HCT116 (cell line): ENCODE data around the gene KCNK5. TPM values are rescaled to one million over a fixed set of nuclear protein-coding genes. Genes with fewer than 3 reads are reported as not detected.

Experiments
- ATAC-seq: fragments of 200-7000 bp; cut with Tn5 transposase; 2 replicates; pipeline ENCODE4 v1.9.1; 2020; ENCODE audit warnings: mild to moderate bottlenecking, moderate library complexity
- BruUV-seq: library from RNA; stranded (reverse); fragments of 400-500 nt; replicated peaks from 2 replicates; lab custom pipeline; 2021; lab: Mats Ljungman, UMichigan
- CTCF ChIA-PET: fragments of 300-600 bp; sonication (Branson Sonifier 250); formaldehyde crosslinking; loops from one replicate; lab custom pipeline; 2021; ENCODE audit warnings: antibody characterized with exemption; lab: Charles Lee
- POLR2A ChIA-PET: fragments of 300-600, 350-600 bp; sonication (Branson Sonifier 250); formaldehyde crosslinking; loops from one replicate; lab custom pipeline; 2021; ENCODE audit warnings: antibody characterized with exemption; lab: Charles Lee
- RAD21 ChIA-PET, 2 experiments: fragments of 300-600 bp; sonication (Branson Sonifier 250); formaldehyde crosslinking; loops; one replicate each; lab custom pipeline; 2023; ENCODE audit warnings: low total read pairs in 2 of 2; ENCODE audit not compliant: uncharacterized antibody in 2 of 2, unreplicated experiment in 2 of 2, low non-redundant PET in 1 of 2; lab: Charles Lee
- DNase-seq: peaks from one replicate; pipeline ENCODE4 v3.0.0-alpha.2; 2010; ENCODE audit warnings: low read depth, low spot score
- H2AFZ ChIP-seq: fragments of 200-600 bp; shearing (Covaris generic), sonication (generic); 2 replicates; pipeline ENCODE4 v1.6.1; 2017; ENCODE audit warnings: low read depth, mixed run types, mixed read lengths, antibody characterized with exemption, low read length; ENCODE audit not compliant: poor library complexity, severe bottlenecking
- H3K27ac ChIP-seq: 2 replicates; pipeline ENCODE4 v1.5.1; 2012; ENCODE audit warnings: low read depth, low read length
- H3K27me3 ChIP-seq: fragments of 200-600 bp; sonication (generic); 2 replicates; pipeline ENCODE4 v1.6.1; 2016; ENCODE audit warnings: mixed run types, low read length, mixed read lengths; ENCODE audit not compliant: insufficient read depth
- H3K36me3 ChIP-seq, 2 experiments: fragments of 200-500 bp in 1 of 2; fragments of 200-600 bp in 1 of 2; sonication (Bioruptor generic) in 1 of 2; sonication (generic) in 1 of 2; 2 replicates each; pipeline versions ENCODE4 v1.5.1 to v1.6.1; 2014 to 2016; ENCODE audit warnings: low read length in 2 of 2, inconsistent platforms in 1 of 2, mixed read lengths in 1 of 2, mixed run types in 1 of 2; ENCODE audit not compliant: insufficient read depth in 2 of 2, control insufficient read depth in 1 of 2
- H3K4me1 ChIP-seq, 2 experiments: fragments of 200-600 bp in 1 of 2; sonication (generic) in 1 of 2; 2 replicates each; pipeline versions ENCODE4 v1.5.1 to v1.6.1; 2012 to 2017; ENCODE audit warnings: low read length in 2 of 2, inconsistent platforms in 1 of 2, mild to moderate bottlenecking in 1 of 2, mixed read lengths in 1 of 2, mixed run types in 1 of 2, moderate library complexity in 1 of 2; ENCODE audit not compliant: insufficient read depth in 2 of 2, control insufficient read depth in 1 of 2
- H3K4me2 ChIP-seq: fragments of 200-600 bp; sonication (generic); 2 replicates; pipeline ENCODE4 v1.6.1; 2017; ENCODE audit warnings: mixed run types, low read length, mixed read lengths
- H3K4me3 ChIP-seq, 2 experiments: fragments of 200-600 bp in 1 of 2; sonication (generic) in 1 of 2; replicated peaks in 1 of 2; 2 replicates each; pipeline ENCODE4 v1.5.1; 2011 to 2016; ENCODE audit warnings: low read length in 2 of 2, control low read depth in 1 of 2, low read depth in 1 of 2, mild to moderate bottlenecking in 1 of 2, mixed read lengths in 1 of 2, mixed run types in 1 of 2
- H3K79me2 ChIP-seq: fragments of 200-600 bp; sonication (generic); 2 replicates; pipeline ENCODE4 v1.6.1; 2017; ENCODE audit warnings: mild to moderate bottlenecking, mixed run types, low read length, moderate library complexity, mixed read lengths; ENCODE audit not compliant: insufficient read depth
- H3K9ac ChIP-seq: fragments of 200-600 bp; sonication (generic); 2 replicates; pipeline ENCODE4 v1.6.1; 2016; ENCODE audit warnings: low read length, mixed read lengths
- H3K9me2 ChIP-seq: fragments of 200-600 bp; sonication (generic), shearing (Covaris generic); 2 replicates; pipeline ENCODE4 v1.6.1; 2017; ENCODE audit warnings: mixed run types, mild to moderate bottlenecking, moderate library complexity; ENCODE audit not compliant: insufficient read depth
- H3K9me3 ChIP-seq, 2 experiments: fragments of 200-500 bp in 1 of 2; fragments of 200-600 bp in 1 of 2; sonication (Bioruptor generic) in 1 of 2; sonication (generic) in 1 of 2; 2 replicates each; pipeline ENCODE4 v1.6.1; 2014 to 2017; ENCODE audit warnings: low read length in 2 of 2, mixed read lengths in 2 of 2, inconsistent platforms in 1 of 2, low read depth in 1 of 2, mild to moderate bottlenecking in 1 of 2, mixed run types in 1 of 2, moderate library complexity in 1 of 2; ENCODE audit not compliant: control insufficient read depth in 1 of 2, insufficient read depth in 1 of 2
- H4K20me1 ChIP-seq: fragments of 200-600 bp; sonication (generic), shearing (Covaris generic); 2 replicates; pipeline ENCODE4 v1.6.1; 2017; ENCODE audit warnings: mixed run types, mild to moderate bottlenecking, moderate library complexity; ENCODE audit not compliant: insufficient read depth
- CBX3 ChIP-seq: IDR thresholded peaks from 2 replicates; pipeline ENCODE4 v1.6.1; 2012; ENCODE audit warnings: low read depth
- POLR2A ChIP-seq: IDR thresholded peaks from 2 replicates; pipeline ENCODE4 v1.7.0; 2011; ENCODE audit warnings: borderline replicate concordance; ENCODE audit not compliant: insufficient read depth, insufficient read length; ENCODE audit errors: extremely low read depth
- RAD21 ChIP-seq: IDR thresholded peaks from 2 replicates; pipeline ENCODE4 v1.6.1; 2012; ENCODE audit warnings: low read depth, mild to moderate bottlenecking
- SP1 ChIP-seq: IDR thresholded peaks from 2 replicates; pipeline ENCODE4 v1.6.1; 2012; ENCODE audit warnings: low read depth
- intact Hi-C: fragments of 100-400 bp; cut with micrococcal nuclease; formaldehyde crosslinking; loops from 2 replicates; pipeline ENCODE4 v1.10.0; 2022
- total RNA-seq: library from RNA; stranded (reverse); gene quantifications from one replicate; pipeline ENCODE4 v1.2.1, GENCODE V29; 2021; ENCODE audit not compliant: unreplicated experiment
- TF ChIP-seq, protein P1 (sequence below): IDR thresholded peaks from 2 replicates; pipeline ENCODE4 v1.6.1; 2012
- TF ChIP-seq, protein P2 (sequence below): IDR thresholded peaks from 2 replicates; pipeline ENCODE4 v1.6.1; 2012; ENCODE audit warnings: low read depth
- TF ChIP-seq, protein P3 (sequence below): IDR thresholded peaks from 2 replicates; pipeline ENCODE4 v1.6.1; 2011; ENCODE audit warnings: mild to moderate bottlenecking, low read length, moderate library complexity; ENCODE audit not compliant: insufficient replicate concordance; ENCODE audit errors: extremely low read depth
- TF ChIP-seq, protein P4 (sequence below): IDR thresholded peaks from 2 replicates; pipeline ENCODE4 v1.6.1; 2012

The KCNK5 gene
- total RNA-seq, 1 experiment from 2014 or later = 9.5 TPM

DNA sequence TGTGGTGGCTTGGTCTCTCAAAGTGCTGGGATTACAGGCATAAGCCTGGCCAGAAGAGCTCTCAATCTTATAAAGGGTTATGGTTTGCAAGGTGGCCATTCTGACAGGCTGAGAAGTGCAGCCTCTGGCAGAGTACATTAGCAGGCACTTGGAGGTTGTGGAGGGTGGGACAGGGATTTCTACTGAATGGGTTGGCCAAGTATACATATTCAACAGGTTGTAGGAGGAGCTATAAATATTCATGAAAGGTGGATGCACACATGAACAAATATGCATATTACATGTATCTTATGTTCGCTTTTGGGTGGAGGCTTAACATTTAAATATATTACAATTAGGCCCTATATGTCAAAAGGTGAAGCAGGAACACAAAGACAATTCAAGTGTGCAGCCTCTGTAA lies 20.0 kb upstream of the KCNK5 start:
- no TSS peak for BruUV-seq
- DNase-seq = no peak
- no peak overlapping the region for H3K4me3 ChIP-seq
- TF ChIP-seq POLR2A (no peak), CBX3 (no peak), SP1 (no peak), RAD21 (no peak)
- TF ChIP-seq, protein P1, sequence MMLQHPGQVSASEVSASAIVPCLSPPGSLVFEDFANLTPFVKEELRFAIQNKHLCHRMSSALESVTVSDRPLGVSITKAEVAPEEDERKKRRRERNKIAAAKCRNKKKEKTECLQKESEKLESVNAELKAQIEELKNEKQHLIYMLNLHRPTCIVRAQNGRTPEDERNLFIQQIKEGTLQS = no peak
- TF ChIP-seq, protein P2, sequence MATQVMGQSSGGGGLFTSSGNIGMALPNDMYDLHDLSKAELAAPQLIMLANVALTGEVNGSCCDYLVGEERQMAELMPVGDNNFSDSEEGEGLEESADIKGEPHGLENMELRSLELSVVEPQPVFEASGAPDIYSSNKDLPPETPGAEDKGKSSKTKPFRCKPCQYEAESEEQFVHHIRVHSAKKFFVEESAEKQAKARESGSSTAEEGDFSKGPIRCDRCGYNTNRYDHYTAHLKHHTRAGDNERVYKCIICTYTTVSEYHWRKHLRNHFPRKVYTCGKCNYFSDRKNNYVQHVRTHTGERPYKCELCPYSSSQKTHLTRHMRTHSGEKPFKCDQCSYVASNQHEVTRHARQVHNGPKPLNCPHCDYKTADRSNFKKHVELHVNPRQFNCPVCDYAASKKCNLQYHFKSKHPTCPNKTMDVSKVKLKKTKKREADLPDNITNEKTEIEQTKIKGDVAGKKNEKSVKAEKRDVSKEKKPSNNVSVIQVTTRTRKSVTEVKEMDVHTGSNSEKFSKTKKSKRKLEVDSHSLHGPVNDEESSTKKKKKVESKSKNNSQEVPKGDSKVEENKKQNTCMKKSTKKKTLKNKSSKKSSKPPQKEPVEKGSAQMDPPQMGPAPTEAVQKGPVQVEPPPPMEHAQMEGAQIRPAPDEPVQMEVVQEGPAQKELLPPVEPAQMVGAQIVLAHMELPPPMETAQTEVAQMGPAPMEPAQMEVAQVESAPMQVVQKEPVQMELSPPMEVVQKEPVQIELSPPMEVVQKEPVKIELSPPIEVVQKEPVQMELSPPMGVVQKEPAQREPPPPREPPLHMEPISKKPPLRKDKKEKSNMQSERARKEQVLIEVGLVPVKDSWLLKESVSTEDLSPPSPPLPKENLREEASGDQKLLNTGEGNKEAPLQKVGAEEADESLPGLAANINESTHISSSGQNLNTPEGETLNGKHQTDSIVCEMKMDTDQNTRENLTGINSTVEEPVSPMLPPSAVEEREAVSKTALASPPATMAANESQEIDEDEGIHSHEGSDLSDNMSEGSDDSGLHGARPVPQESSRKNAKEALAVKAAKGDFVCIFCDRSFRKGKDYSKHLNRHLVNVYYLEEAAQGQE = no peak
- TF ChIP-seq, protein P3, sequence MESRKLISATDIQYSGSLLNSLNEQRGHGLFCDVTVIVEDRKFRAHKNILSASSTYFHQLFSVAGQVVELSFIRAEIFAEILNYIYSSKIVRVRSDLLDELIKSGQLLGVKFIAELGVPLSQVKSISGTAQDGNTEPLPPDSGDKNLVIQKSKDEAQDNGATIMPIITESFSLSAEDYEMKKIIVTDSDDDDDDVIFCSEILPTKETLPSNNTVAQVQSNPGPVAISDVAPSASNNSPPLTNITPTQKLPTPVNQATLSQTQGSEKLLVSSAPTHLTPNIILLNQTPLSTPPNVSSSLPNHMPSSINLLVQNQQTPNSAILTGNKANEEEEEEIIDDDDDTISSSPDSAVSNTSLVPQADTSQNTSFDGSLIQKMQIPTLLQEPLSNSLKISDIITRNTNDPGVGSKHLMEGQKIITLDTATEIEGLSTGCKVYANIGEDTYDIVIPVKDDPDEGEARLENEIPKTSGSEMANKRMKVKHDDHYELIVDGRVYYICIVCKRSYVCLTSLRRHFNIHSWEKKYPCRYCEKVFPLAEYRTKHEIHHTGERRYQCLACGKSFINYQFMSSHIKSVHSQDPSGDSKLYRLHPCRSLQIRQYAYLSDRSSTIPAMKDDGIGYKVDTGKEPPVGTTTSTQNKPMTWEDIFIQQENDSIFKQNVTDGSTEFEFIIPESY = no peak
- TF ChIP-seq, protein P4, sequence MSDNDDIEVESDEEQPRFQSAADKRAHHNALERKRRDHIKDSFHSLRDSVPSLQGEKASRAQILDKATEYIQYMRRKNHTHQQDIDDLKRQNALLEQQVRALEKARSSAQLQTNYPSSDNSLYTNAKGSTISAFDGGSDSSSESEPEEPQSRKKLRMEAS = no peak
- TF ChIP-seq, all 23 proteins: peak for 0
- Histone ChIP-seq H3K79me2 (no peaks in the 10 kb centered on the region), H3K9me2 (no peaks in the 10 kb centered on the region), H2AFZ (no peak overlapping the region), H3K9me3 (no peaks in the 10 kb centered on the region), H3K9ac (no peak overlapping the region), H3K4me1 (no peaks in the 10 kb centered on the region), H3K36me3 (no peaks in the 10 kb centered on the region), H3K27ac (no peak overlapping the region), H3K27me3 (peaks cover 9% of the 10 kb centered on the region; the same call in 1 of the 2 replicates), H4K20me1 (no peaks in the 10 kb centered on the region), H3K4me2 (no peak overlapping the region)
- CTCF ChIA-PET = no interaction called here
- POLR2A ChIA-PET = no interaction called here
- ATAC-seq = no peak
- RAD21 ChIA-PET = no interaction called here
- intact Hi-C loops = no loop called here
